Esophagus muscularis mucosa (tissue), 4 donors: ENCODE data around the gene BRI3. TPM values are rescaled to one million over a fixed set of nuclear protein-coding genes. Genes with fewer than 3 reads are reported as not detected.

Experiments used
- DNase-seq: peaks from one replicate; pipeline ENCODE4 v3.0.0-alpha.2; 2017; ENCODE audit errors: extremely low spot score
- H3K27ac ChIP-seq, 4 donors: fragments of 200-600 bp; sonication (generic); replicated peaks in 1 of 4; 1 replicate in 3 of 4; 2 replicates in 1 of 4; pipeline ENCODE4 v1.5.1; 2016 to 2019; ENCODE audit warnings: mild to moderate bottlenecking in 1 of 4
- H3K27me3 ChIP-seq, 4 donors: fragments of 200-600 bp; sonication (generic); one replicate each; pipeline versions ENCODE4 v1.5.1 to v1.6.0; 2016 to 2019
- H3K36me3 ChIP-seq, 4 donors: fragments of 200-600 bp; sonication (generic); one replicate each; pipeline ENCODE4 v1.5.1; 2016 to 2019
- H3K4me1 ChIP-seq, 4 donors: fragments of 200-600 bp; sonication (generic); one replicate each; pipeline ENCODE4 v1.5.1; 2016 to 2019
- H3K4me3 ChIP-seq, 4 donors: fragments of 200-600 bp; sonication (generic); 1 replicate in 2 of 4; 2 replicates in 2 of 4; pipeline ENCODE4 v1.5.1; 2016 to 2019; ENCODE audit warnings: mild to moderate bottlenecking in 4 of 4, moderate library complexity in 1 of 4
- H3K9me3 ChIP-seq, 4 donors: fragments of 200-600 bp; sonication (generic); 1 replicate in 3 of 4; 2 replicates in 1 of 4; pipeline ENCODE4 v1.5.1; 2016 to 2019
- CTCF ChIP-seq, 3 experiments: fragments of 200-600 bp in 2 of 3; fragments of 450-650 bp in 1 of 3; sonication (generic) in 2 of 3; IDR thresholded peaks; one replicate each; pipeline ENCODE4 v1.5.1; 2017 to 2019; ENCODE audit warnings: antibody characterized with exemption in 3 of 3, mild to moderate bottlenecking in 2 of 3, moderate library complexity in 1 of 3
- EP300 ChIP-seq: sonication (generic); formaldehyde crosslinking; IDR thresholded peaks from one replicate; pipeline ENCODE4 v1.6.1; 2017; ENCODE audit warnings: antibody characterized with exemption
- POLR2A ChIP-seq: fragments of 450-650 bp; IDR thresholded peaks from one replicate; pipeline ENCODE4 v1.6.1; 2017; ENCODE audit warnings: antibody characterized with exemption, moderate library complexity, mild to moderate bottlenecking, low read depth
- POLR2AphosphoS5 ChIP-seq, 2 donors: sonication (generic); formaldehyde crosslinking; IDR thresholded peaks; one replicate each; pipeline ENCODE4 v1.6.1; 2017; ENCODE audit warnings: antibody characterized with exemption in 2 of 2
- WGBS: methylation state at CpG from one replicate; pipeline ENCODE4 v1.1.5; 2018; 5-methylcytosine and 5-hydroxymethylcytosine counted together
- intact Hi-C: fragments of 100-400 bp; cut with DNase I; formaldehyde crosslinking; loops from one replicate; pipeline ENCODE4 v1.15.1; 2023
- total RNA-seq, 4 donors: library from RNA; depleted of rRNA; stranded (reverse); fragments of >200 nt; gene quantifications; one replicate each; pipeline versions ENCODE4 v1.1.0 to v1.2.1, GENCODE V29; 2016

BRI3 gene
- total RNA-seq, 4 donors from 2014 or later = 34.5 to 74.7 (median 55.3) TPM

- Histone ChIP-seq H3K4me1 (no peaks in the 10 kb centered on the region), H3K36me3 (no peaks in the 10 kb centered on the region), H3K9me3 (peaks cover 0 to 6% (median 0%) of the 10 kb centered on the region in 4 donors), H3K4me3 (no peak overlapping the region), H3K27ac (no peak overlapping the region), H3K27me3 (peaks cover 0 to 6% (median 0%) of the 10 kb centered on the region in 4 donors)
- TF ChIP-seq CTCF (IDR thresholded peaks at IDR 0.05) (no peak), POLR2A (no peak), EP300 (no peak), POLR2AphosphoS5 (IDR thresholded peaks at IDR 0.05) (no peak)
- intact Hi-C loops = no loop called here
- no peak for DNase-seq
- WGBS = 53% methylated on average over 3 of the region's 3 CpGs
Observed at GRCh38 chr7:98341106-98341505, 59.6 kb downstream of the BRI3 start.

Other genes starting within 250 kb of the BRI3 start
- gene LMTK2, start 174.8 kb upstream of the BRI3 start, total RNA-seq = 10 to 100 TPM; 22.5 to 31.7 (median 28.4) TPM
- not detected for gene BHLHA15, start 70.2 kb upstream of the BRI3 start, total RNA-seq
- gene TECPR1, start 29.5 kb upstream of the BRI3 start, total RNA-seq = 10 to 100 TPM; 16.1 to 32.4 (median 22.5) TPM
- 1 to 10 TPM in 3 of 4 donors, under 1 TPM in 1; 0.84 to 2.5 (median 1.6) TPM for gene BAIAP2L1, start 119.4 kb downstream of the BRI3 start, total RNA-seq